GM12878 (cell line): ENCODE measurements around the gene HSD11B1. TPM values are rescaled to one million over a fixed set of nuclear protein-coding genes. Genes with fewer than 3 reads are reported as not detected.

Experiments used
- ATAC-seq: fragments of 200-7000 bp; cut with Tn5 transposase; 3 replicates; pipeline ENCODE4 v1.9.1; 2020; ENCODE audit warnings: mild to moderate bottlenecking, moderate library complexity
- BruUV-seq: library from RNA; stranded (reverse); fragments of 400-500 nt; replicated peaks from 2 replicates; lab custom pipeline; 2021; lab: Mats Ljungman, UMichigan
- CTCF ChIA-PET: fragments of 300-600 bp; sonication (Branson Sonifier 250); formaldehyde crosslinking; extraction: SDS; loops from one replicate; lab custom pipeline; 2021; ENCODE audit warnings: inconsistent platforms; lab: Yijun Ruan, JAX
- POLR2A ChIA-PET: fragments of 350-600 bp; formaldehyde crosslinking; extraction: SDS; loops from one replicate; lab custom pipeline; 2021; ENCODE audit warnings: inconsistent platforms; lab: Charles Lee
- RAD21 ChIA-PET: fragments of 300-600 bp; sonication (Branson Sonifier 250); formaldehyde crosslinking; loops from one replicate; lab custom pipeline; 2023; ENCODE audit warnings: antibody characterized with exemption; ENCODE audit not compliant: unreplicated experiment; lab: Charles Lee
- SMC1A ChIA-PET: fragments of 300-600 bp; sonication (Branson Sonifier 250); formaldehyde crosslinking; loops from one replicate; lab custom pipeline; 2023; ENCODE audit not compliant: unreplicated experiment, uncharacterized antibody; lab: Charles Lee
- DNase-seq: peaks from one replicate; pipeline ENCODE4 v3.0.0-alpha.2; 2011; ENCODE audit warnings: low read depth, low spot score
- FAIRE-seq: peaks from 3 replicates; lab custom pipeline; 2011; peaks lifted over from hg19 to GRCh38; lab: Jason Lieb, UNC
- H2AFZ ChIP-seq: 2 replicates; pipeline ENCODE4 v1.6.0; 2011; ENCODE audit warnings: low read depth, low read length, control low read depth; ENCODE audit not compliant: control insufficient read depth
- H3K27ac ChIP-seq: 2 replicates; pipeline ENCODE4 v1.5.1; 2011; ENCODE audit warnings: control low read depth; ENCODE audit not compliant: control insufficient read depth, insufficient read depth
- H3K27me3 ChIP-seq, 2 experiments: replicated peaks in 1 of 2; 2 replicates each; pipeline versions ENCODE4 v1.6.0 to v1.6.1; 2011; ENCODE audit warnings: low read length in 1 of 2; ENCODE audit not compliant: control insufficient read depth in 2 of 2, insufficient read depth in 2 of 2
- H3K36me3 ChIP-seq, 2 experiments: 2 replicates each; pipeline ENCODE4 v1.5.1; 2011; ENCODE audit warnings: low read length in 1 of 2; ENCODE audit not compliant: control insufficient read depth in 2 of 2, insufficient read depth in 2 of 2
- H3K4me1 ChIP-seq: 2 replicates; pipeline ENCODE4 v1.6.1; 2011; ENCODE audit warnings: mild to moderate bottlenecking, low read length, moderate library complexity, mixed read lengths; ENCODE audit not compliant: control insufficient read depth, insufficient read depth
- H3K4me2 ChIP-seq: 2 replicates; pipeline ENCODE4 v1.6.0; 2011; ENCODE audit warnings: control low read depth; ENCODE audit not compliant: control insufficient read depth, insufficient read depth
- H3K4me3 ChIP-seq: fragments of 200-600 bp; sonication (generic); 2 replicates; pipeline ENCODE4 v1.5.1; 2016
- H3K79me2 ChIP-seq: 2 replicates; pipeline ENCODE4 v1.6.0; 2011; ENCODE audit warnings: low read length; ENCODE audit not compliant: control insufficient read depth, insufficient read depth
- H3K9ac ChIP-seq: 2 replicates; pipeline ENCODE4 v1.8.0; 2011; ENCODE audit warnings: low read length, control low read depth, mixed read lengths; ENCODE audit not compliant: control insufficient read depth, insufficient read depth
- H3K9me3 ChIP-seq: replicated peaks from 3 replicates; pipeline ENCODE4 v1.5.1; 2011; ENCODE audit warnings: mild to moderate bottlenecking, low read length; ENCODE audit not compliant: control insufficient read depth, insufficient read depth
- H4K20me1 ChIP-seq: 2 replicates; pipeline ENCODE4 v1.6.0; 2011; ENCODE audit not compliant: control insufficient read depth, insufficient read depth
- BHLHE40 ChIP-seq, 2 experiments: fragments of 450-650 bp in 1 of 2; IDR thresholded peaks; 2 replicates each; pipeline ENCODE4 v1.6.1; 2011 to 2017; ENCODE audit warnings: low read depth in 2 of 2, borderline replicate concordance in 1 of 2, improper control_type of control experiment in 1 of 2, low read length in 1 of 2, mild to moderate bottlenecking in 1 of 2
- BMI1 ChIP-seq: fragments of 450-650 bp; IDR thresholded peaks from 2 replicates; pipeline ENCODE4 v1.6.1; 2016; ENCODE audit warnings: mild to moderate bottlenecking, moderate library complexity, borderline replicate concordance
- CBX3 ChIP-seq: fragments of 200-600 bp; sonication (generic); IDR thresholded peaks from 2 replicates; pipeline ENCODE4 v1.6.1; 2016; ENCODE audit warnings: low read depth, borderline replicate concordance
- CEBPB ChIP-seq, 2 experiments: fragments of 150-350 bp in 1 of 2; IDR thresholded peaks; 2 replicates each; pipeline ENCODE4 v1.6.1; 2012 to 2014; ENCODE audit warnings: low read depth in 2 of 2, low read length in 2 of 2, borderline replicate concordance in 1 of 2, inconsistent platforms in 1 of 2
- EED ChIP-seq: sonication (generic); IDR thresholded peaks from 2 replicates; pipeline ENCODE4 v1.6.1; 2016; ENCODE audit warnings: antibody characterized with exemption, low read depth
- ETV6 ChIP-seq, 2 experiments: fragments of 450-650 bp in 1 of 2; IDR thresholded peaks in 1 of 2; conservative IDR thresholded peaks in 1 of 2; 2 replicates each; pipeline ENCODE4 v1.6.1; 2014; ENCODE audit warnings: antibody characterized with exemption in 1 of 2, borderline replicate concordance in 1 of 2, low read depth in 1 of 2, mild to moderate bottlenecking in 1 of 2, moderate library complexity in 1 of 2
- GATAD2B ChIP-seq: fragments of 450-650 bp; conservative IDR thresholded peaks from 2 replicates; pipeline ENCODE4 v1.6.1; 2017; ENCODE audit warnings: low read depth, mild to moderate bottlenecking, moderate library complexity
- MTA3 ChIP-seq: IDR thresholded peaks from 2 replicates; pipeline ENCODE4 v1.6.1; 2012; ENCODE audit warnings: low read length, inconsistent platforms, borderline replicate concordance
- MYC ChIP-seq: IDR thresholded peaks from 2 replicates; pipeline ENCODE4 v1.6.1; 2011; ENCODE audit warnings: mild to moderate bottlenecking, low read length, moderate library complexity, inconsistent platforms; ENCODE audit not compliant: insufficient read depth, insufficient replicate concordance, insufficient read length, severe bottlenecking
- SIX5 ChIP-seq: IDR thresholded peaks from 2 replicates; pipeline ENCODE4 v1.6.1; 2011; ENCODE audit warnings: mild to moderate bottlenecking, low read depth, low read length, moderate library complexity; ENCODE audit not compliant: severe bottlenecking
- SMARCA5 ChIP-seq: fragments of 450-650 bp; IDR thresholded peaks from 2 replicates; pipeline ENCODE4 v1.6.1; 2017; ENCODE audit warnings: mild to moderate bottlenecking
- SMC3 ChIP-seq: IDR thresholded peaks from 2 replicates; pipeline ENCODE4 v1.6.1; 2011; ENCODE audit warnings: low read length, improper control_type of control experiment, borderline replicate concordance
- ZNF217 ChIP-seq: fragments of 450-650 bp; IDR thresholded peaks from 2 replicates; pipeline ENCODE4 v1.6.1; 2017; ENCODE audit warnings: antibody characterized with exemption, mild to moderate bottlenecking
- ZNF384 ChIP-seq: IDR thresholded peaks from 2 replicates; pipeline ENCODE4 v1.6.1; 2012; ENCODE audit warnings: low read depth, mild to moderate bottlenecking, low read length, improper control_type of control experiment, borderline replicate concordance
- ZSCAN29 ChIP-seq: fragments of 450-650 bp; IDR thresholded peaks from 2 replicates; pipeline ENCODE4 v1.6.1; 2017; ENCODE audit warnings: mild to moderate bottlenecking, moderate library complexity
- WGBS: methylation state at CpG from one replicate; pipeline ENCODE4 v1.1.6; 2016; ENCODE audit warnings: low lambda C conversion rate; ENCODE audit not compliant: insufficient replicate concordance, insufficient coverage; ENCODE audit errors: missing lambda C conversion rate; 5-methylcytosine and 5-hydroxymethylcytosine counted together
- in situ Hi-C: fragments of 300-500 bp; cut with MboI; formaldehyde crosslinking; loops from 9 replicates; pipeline ENCODE4 v1.14.3; 2018; ENCODE audit warnings: mixed read lengths
- intact Hi-C: fragments of 100-400 bp; cut with micrococcal nuclease; formaldehyde crosslinking; loops from one replicate; pipeline ENCODE4 v1.14.2; 2022; ENCODE audit not compliant: unreplicated experiment
- polyA plus RNA-seq, 11 experiments: library from polyadenylated mRNA; depleted of rRNA in 4 of 11; unstranded in 6 of 11; stranded (reverse) in 5 of 11; fragments of >200 nt; fragmentation: Nextera tagmentation in 4 of 11; fragmentation: Illumina TruSeq in 1 of 11; extraction: Ambion mirVana in 4 of 11; extraction: Trizol in 1 of 11; gene quantifications; 1 replicate in 1 of 11; 2 replicates in 10 of 11; pipeline versions ENCODE4 v1.2.1 to v1.2.3, GENCODE V29; 2011 to 2016; ENCODE audit warnings: inconsistent platforms in 2 of 11, missing spikeins in 2 of 11, low read depth in 1 of 11
- total RNA-seq, 4 experiments: library from RNA; depleted of rRNA in 3 of 4; stranded (reverse); fragments of >200 nt in 3 of 4; fragmentation: Illumina TruSeq in 1 of 4; extraction: Trizol in 1 of 4; gene quantifications; 2 replicates each; pipeline versions ENCODE4 v1.2.1 to v1.2.3, GENCODE V29; 2013 to 2021
- TF ChIP-seq, protein P1 (sequence below): fragments of 450-650 bp; IDR thresholded peaks from 2 replicates; pipeline ENCODE4 v1.6.1; 2017; ENCODE audit warnings: mild to moderate bottlenecking, moderate library complexity
- TF ChIP-seq, protein P2 (sequence below): IDR thresholded peaks from 2 replicates; pipeline ENCODE4 v1.6.1; 2011; ENCODE audit warnings: mild to moderate bottlenecking, low read depth, low read length, moderate library complexity; ENCODE audit not compliant: insufficient replicate concordance
- TF ChIP-seq, protein P3 (sequence below): IDR thresholded peaks from 2 replicates; pipeline ENCODE4 v1.6.1; 2011; ENCODE audit warnings: low read depth, mild to moderate bottlenecking, low read length, moderate library complexity, borderline replicate concordance; ENCODE audit errors: extremely low read depth

Gene HSD11B1
- total and polyA plus RNA-seq, 10 of the 15 experiments (the other 5 are each of a cell fraction or from before 2014, with no cell fraction given), result 0.04 to 0.27 (median 0.15) TPM; not detected in 7

DNA sequence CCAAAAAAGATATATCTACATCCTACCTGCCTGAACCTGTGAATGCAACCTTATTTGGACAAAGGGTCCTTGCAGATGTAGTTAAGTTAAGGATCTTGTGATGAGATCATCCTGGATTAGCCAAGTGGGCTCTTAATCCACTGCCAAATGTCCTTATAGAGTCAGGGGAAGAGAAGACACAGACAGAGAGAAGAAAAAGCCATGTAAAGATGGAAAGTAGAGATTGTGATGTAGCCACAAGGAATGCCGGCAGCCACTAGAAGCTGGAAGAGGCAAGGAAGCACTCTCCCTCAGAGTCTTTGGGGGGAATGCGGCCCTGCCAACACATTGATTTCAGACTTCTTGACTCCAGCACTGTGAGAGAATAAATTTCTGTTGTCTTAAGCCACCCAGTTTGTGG, 16.2 kb downstream of the HSD11B1 start:
- no peak for ATAC-seq
- Histone ChIP-seq H3K4me3 (no peak overlapping the region), H3K36me3 (no peaks in the 10 kb centered on the region), H3K4me1 (no peaks in the 10 kb centered on the region; the same call in 1 of the 2 replicates), H3K9ac (no peak overlapping the region), H3K27me3 (no peaks in the 10 kb centered on the region), H3K79me2 (no peaks in the 10 kb centered on the region), H3K9me3 (no peaks in the 10 kb centered on the region), H2AFZ (no peak overlapping the region), H3K27ac (no peak overlapping the region), H3K4me2 (no peak overlapping the region), H4K20me1 (no peaks in the 10 kb centered on the region)
- in situ Hi-C loops, result no loop called here
- BruUV-seq, result no TSS peak
- no peak for FAIRE-seq
- TF ChIP-seq GATAD2B (no peak), MTA3 (no peak), ETV6 (conservative IDR thresholded peaks at IDR 0.05 in 1 of 2, IDR thresholded peaks at IDR 0.05 in 1 of 2; ENCODE audit: borderline replicate concordance in 1 of 2, low read depth in 1 of 2) (no peak), ZNF384 (no peak), ZNF217 (no peak), BHLHE40 (IDR thresholded peaks at IDR 0.05; ENCODE audit: borderline replicate concordance in 1 of 2, low read depth in 2 of 2, low read length in 1 of 2) (no peak), ZSCAN29 (no peak), SIX5 (no peak), MYC (no peak), CEBPB (IDR thresholded peaks at IDR 0.05; ENCODE audit: borderline replicate concordance in 1 of 2, low read depth in 2 of 2, low read length in 2 of 2) (no peak), EED (no peak), CBX3 (no peak), SMARCA5 (no peak), BMI1 (no peak), SMC3 (no peak)
- TF ChIP-seq, protein P1, sequence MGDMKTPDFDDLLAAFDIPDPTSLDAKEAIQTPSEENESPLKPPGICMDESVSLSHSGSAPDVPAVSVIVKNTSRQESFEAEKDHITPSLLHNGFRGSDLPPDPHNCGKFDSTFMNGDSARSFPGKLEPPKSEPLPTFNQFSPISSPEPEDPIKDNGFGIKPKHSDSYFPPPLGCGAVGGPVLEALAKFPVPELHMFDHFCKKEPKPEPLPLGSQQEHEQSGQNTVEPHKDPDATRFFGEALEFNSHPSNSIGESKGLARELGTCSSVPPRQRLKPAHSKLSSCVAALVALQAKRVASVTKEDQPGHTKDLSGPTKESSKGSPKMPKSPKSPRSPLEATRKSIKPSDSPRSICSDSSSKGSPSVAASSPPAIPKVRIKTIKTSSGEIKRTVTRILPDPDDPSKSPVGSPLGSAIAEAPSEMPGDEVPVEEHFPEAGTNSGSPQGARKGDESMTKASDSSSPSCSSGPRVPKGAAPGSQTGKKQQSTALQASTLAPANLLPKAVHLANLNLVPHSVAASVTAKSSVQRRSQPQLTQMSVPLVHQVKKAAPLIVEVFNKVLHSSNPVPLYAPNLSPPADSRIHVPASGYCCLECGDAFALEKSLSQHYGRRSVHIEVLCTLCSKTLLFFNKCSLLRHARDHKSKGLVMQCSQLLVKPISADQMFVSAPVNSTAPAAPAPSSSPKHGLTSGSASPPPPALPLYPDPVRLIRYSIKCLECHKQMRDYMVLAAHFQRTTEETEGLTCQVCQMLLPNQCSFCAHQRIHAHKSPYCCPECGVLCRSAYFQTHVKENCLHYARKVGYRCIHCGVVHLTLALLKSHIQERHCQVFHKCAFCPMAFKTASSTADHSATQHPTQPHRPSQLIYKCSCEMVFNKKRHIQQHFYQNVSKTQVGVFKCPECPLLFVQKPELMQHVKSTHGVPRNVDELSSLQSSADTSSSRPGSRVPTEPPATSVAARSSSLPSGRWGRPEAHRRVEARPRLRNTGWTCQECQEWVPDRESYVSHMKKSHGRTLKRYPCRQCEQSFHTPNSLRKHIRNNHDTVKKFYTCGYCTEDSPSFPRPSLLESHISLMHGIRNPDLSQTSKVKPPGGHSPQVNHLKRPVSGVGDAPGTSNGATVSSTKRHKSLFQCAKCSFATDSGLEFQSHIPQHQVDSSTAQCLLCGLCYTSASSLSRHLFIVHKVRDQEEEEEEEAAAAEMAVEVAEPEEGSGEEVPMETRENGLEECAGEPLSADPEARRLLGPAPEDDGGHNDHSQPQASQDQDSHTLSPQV, result no peak
- TF ChIP-seq, protein P2, sequence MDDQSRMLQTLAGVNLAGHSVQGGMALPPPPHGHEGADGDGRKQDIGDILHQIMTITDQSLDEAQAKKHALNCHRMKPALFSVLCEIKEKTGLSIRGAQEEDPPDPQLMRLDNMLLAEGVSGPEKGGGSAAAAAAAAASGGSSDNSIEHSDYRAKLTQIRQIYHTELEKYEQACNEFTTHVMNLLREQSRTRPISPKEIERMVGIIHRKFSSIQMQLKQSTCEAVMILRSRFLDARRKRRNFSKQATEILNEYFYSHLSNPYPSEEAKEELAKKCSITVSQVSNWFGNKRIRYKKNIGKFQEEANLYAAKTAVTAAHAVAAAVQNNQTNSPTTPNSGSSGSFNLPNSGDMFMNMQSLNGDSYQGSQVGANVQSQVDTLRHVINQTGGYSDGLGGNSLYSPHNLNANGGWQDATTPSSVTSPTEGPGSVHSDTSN, result no peak
- TF ChIP-seq, protein P3, sequence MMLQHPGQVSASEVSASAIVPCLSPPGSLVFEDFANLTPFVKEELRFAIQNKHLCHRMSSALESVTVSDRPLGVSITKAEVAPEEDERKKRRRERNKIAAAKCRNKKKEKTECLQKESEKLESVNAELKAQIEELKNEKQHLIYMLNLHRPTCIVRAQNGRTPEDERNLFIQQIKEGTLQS, result no peak
- ChIA-PET SMC1A (interaction anchor here (1.5 kb wide), 1 partner anchor 14 kb away, joined by 3 read pairs; no protein-coding TSS in a partner anchor), CTCF (interaction anchor here (0.8 to 1.6 kb wide), 4 partner anchors 10 to 144 kb away, joined by 3 to 4 read pairs (median 3); no protein-coding TSS in a partner anchor), POLR2A (interaction anchor here (0.6 to 0.7 kb wide), 3 partner anchors 16 to 754 kb away, joined by 4 to 6 read pairs (median 4); partner anchors contain the start of gene HSD11B1), RAD21 (interaction anchor here (0.6 kb wide), 1 partner anchor 84 kb away, joined by 3 read pairs; no protein-coding TSS in a partner anchor)
- DNase-seq, result no peak
- intact Hi-C loops, result no loop called here
- WGBS, result 53% methylated on average over 2 of the region's 2 CpGs
